HepG2 (cell line): ENCODE results near the gene MRPL36.

Experiments used
- CBFB ChIP-seq: sonication (generic); formaldehyde crosslinking; IDR thresholded peaks from 2 replicates; pipeline ENCODE4 v1.4.0; 2020; ENCODE audit warnings: missing genetic modification reagents
- CTCF ChIP-seq: sonication (generic); formaldehyde crosslinking; IDR thresholded peaks from 2 replicates; pipeline ENCODE4 v1.5.0; 2020; ENCODE audit warnings: mild to moderate bottlenecking, missing genetic modification reagents, moderate library complexity
- HBP1 ChIP-seq: IDR thresholded peaks from 2 replicates; pipeline ENCODE4 v1.6.1; 2016; ENCODE audit warnings: low read depth, control low read depth
- HDAC1 ChIP-seq: sonication (generic); formaldehyde crosslinking; IDR thresholded peaks from 2 replicates; pipeline ENCODE4 v1.5.1; 2020; ENCODE audit warnings: mild to moderate bottlenecking, missing genetic modification reagents
- ZNF234 ChIP-seq: sonication (generic); formaldehyde crosslinking; conservative IDR thresholded peaks from 2 replicates; pipeline ENCODE4 v1.5.1; 2020; ENCODE audit warnings: mild to moderate bottlenecking, missing genetic modification reagents
- ZNF354B ChIP-seq: sonication (generic); formaldehyde crosslinking; IDR thresholded peaks from 2 replicates; pipeline ENCODE4 v1.8.0; 2022; ENCODE audit warnings: mild to moderate bottlenecking, missing genetic modification reagents
- ZNF609 ChIP-seq: sonication (generic); formaldehyde crosslinking; IDR thresholded peaks from 2 replicates; pipeline ENCODE4 v1.4.0; 2020; ENCODE audit warnings: mild to moderate bottlenecking, missing genetic modification reagents, borderline replicate concordance

GRCh38 chr5:1788828-1789227 is 10.8 kb downstream of the MRPL36 start:
- TF ChIP-seq ZNF354B (CRISPR knock-in tag) (no peak), HDAC1 (CRISPR knock-in tag) (no peak), ZNF234 (CRISPR knock-in tag) (no peak), CBFB (CRISPR knock-in tag) (no peak), ZNF609 (no peak), HBP1 (CRISPR knock-in tag) (no peak), CTCF (CRISPR knock-in tag) (no peak)
